Fibroblast of pulmonary artery (primary cell): ENCODE results near the gene APOL5.

ENCODE experiments used
- DNase-seq: peaks from one replicate; pipeline ENCODE4 v3.0.0-alpha.2; 2010; ENCODE audit warnings: low read depth
- H3K4me3 ChIP-seq: replicated peaks from 2 replicates; pipeline ENCODE4 v1.5.1; 2011; ENCODE audit warnings: low read depth, mild to moderate bottlenecking, control low read depth, low read length, moderate library complexity
- TF ChIP-seq, protein P1 (sequence below): IDR thresholded peaks from 2 replicates; pipeline ENCODE4 v1.5.1; 2011; ENCODE audit warnings: mild to moderate bottlenecking, control low read depth, low read length, inconsistent platforms; ENCODE audit errors: missing control alignments

APOL5 gene

DNA sequence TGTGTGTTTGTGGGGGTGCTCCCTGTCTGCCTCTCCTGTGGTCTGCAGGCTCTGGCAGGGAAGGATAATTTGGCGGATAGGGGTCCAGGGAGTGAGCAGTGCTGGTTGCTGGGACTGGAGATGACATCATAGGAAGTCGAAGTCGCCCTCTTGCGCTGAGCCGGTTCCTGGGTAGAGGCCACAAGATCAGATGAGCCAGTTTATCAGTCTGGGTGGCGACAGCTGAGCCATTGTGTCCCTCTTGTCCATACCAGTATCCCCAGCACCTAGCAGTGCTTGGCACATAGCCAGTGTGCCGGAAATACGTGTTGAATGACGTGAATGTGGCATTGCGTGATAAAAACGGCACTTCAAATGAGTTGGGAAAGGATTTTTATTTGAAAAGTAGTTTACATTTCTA lies 9.8 kb downstream of the APOL5 start:
- no peak overlapping the region for H3K4me3 ChIP-seq
- DNase-seq, result peak; percentile 81
- TF ChIP-seq, protein P1, sequence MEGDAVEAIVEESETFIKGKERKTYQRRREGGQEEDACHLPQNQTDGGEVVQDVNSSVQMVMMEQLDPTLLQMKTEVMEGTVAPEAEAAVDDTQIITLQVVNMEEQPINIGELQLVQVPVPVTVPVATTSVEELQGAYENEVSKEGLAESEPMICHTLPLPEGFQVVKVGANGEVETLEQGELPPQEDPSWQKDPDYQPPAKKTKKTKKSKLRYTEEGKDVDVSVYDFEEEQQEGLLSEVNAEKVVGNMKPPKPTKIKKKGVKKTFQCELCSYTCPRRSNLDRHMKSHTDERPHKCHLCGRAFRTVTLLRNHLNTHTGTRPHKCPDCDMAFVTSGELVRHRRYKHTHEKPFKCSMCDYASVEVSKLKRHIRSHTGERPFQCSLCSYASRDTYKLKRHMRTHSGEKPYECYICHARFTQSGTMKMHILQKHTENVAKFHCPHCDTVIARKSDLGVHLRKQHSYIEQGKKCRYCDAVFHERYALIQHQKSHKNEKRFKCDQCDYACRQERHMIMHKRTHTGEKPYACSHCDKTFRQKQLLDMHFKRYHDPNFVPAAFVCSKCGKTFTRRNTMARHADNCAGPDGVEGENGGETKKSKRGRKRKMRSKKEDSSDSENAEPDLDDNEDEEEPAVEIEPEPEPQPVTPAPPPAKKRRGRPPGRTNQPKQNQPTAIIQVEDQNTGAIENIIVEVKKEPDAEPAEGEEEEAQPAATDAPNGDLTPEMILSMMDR, result peak; percentile 6

DNA sequence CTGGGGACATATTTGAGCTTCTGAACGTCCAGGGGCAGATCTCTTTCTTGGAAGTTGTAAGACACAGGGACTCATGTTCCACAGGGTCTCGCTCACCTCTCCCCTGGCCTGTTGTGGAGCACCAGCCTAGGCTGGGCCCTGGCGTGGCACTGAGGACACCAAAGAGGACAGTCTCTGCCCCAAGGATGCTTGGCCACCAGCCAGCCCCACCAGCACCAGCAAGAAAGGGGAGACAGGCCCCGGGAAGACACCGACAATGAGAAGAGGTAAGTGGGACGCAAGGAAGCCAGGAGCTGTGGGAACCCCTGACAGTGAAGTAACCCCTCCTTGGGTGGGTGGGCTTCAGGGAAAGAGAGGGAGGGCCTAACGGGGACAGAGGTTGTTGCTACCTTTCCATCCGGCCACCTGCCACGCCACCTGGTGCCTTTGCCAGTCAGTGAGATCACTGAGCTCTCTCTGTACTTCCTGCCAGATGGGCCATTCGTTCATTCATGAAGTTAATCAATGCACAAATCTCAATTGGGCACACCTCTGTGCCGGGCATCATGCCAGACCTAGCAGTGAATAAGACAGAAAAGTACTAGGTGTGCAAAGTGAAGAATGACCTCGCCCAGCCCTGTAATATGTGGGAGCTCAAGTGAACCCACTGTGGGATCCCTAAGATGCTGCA lies 11.1 kb downstream of the APOL5 start:
- H3K4me3 ChIP-seq, result no peak overlapping the region
- TF ChIP-seq, protein P1, result no peak
- no peak for DNase-seq

DNA sequence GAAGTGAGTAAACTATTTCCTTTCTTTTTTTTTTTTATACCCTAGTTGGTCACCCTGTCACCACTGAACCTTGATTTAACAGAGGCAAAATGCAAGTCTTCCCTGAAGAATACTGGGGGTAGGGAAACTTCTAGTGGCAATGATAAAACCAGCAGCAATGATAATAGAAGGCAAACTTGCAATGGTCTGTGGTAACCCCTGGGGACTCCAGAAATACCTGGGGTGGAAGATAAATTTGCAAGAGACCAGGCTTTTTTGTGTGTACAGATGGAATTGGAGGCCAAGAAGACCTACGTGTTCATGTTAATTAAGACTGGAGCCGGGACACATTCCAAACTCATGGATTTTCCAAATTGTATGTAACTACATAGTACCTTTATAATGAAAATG lies 11.6 kb downstream of the APOL5 start:
- H3K4me3 ChIP-seq, result no peak overlapping the region
- no peak for DNase-seq
- TF ChIP-seq, protein P1, result no peak

DNA sequence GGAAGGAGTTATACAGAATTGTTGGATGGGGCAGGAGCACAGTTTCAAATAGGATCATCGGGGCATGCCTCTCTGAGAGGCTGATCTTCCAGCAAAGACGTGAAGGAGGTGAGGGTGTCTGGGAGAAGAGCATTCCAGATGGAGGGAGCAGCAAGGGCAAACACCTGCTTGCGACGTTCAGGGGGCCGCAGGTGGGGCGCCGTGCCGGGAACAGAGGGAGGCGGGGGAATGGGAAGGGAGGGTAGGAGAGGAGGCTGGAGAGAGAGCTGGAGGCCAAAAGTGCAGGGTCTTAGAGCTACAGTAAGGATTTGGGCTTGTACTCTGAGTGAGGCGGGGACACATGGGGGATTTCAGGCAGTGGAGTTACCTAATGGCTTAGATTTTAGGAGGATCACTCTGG lies 13.6 kb downstream of the APOL5 start:
- H3K4me3 ChIP-seq, result no peak overlapping the region
- DNase-seq, result no peak
- TF ChIP-seq, protein P1, result no peak

DNA sequence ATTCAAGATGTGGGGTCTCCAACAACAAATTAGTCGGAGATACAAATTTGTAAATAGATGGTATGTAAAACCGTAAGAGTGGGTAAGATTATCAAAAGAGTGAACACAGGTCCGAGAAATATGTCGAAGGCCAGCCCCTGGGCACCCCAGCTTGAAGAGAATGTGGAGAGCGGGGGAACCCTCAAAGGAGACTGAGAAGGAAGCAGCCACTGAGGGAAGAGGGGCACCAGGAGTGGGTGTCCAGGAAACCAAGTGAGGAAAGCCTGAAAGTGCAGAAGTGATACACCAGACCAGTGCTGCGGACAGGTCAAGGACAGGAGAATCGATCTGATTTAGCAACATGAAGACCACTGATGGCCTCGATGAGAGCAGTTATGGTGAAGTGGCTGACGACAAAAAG lies 14.4 kb downstream of the APOL5 start:
- TF ChIP-seq, protein P1, result no peak
- no peak overlapping the region for H3K4me3 ChIP-seq

DNA sequence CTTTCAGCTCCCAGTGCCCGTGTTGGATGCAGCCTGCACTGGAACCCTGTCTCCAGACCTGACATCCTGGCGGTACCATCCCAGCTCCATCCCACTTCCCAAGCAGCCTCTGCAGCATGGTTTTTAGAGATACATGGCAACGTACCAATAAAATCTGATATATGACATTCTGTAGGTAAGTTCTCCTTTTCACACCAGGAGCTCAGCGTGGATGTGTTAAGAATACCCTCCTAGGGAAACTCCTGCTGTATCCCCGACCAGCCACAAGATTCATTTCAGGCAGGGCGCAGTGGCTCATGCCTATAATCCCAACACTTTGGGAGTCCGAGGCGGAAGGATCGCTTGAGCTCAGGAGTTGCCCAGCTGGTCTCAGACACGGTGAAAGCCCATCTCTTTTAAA lies 15.4 kb downstream of the APOL5 start:
- TF ChIP-seq, protein P1, result no peak
- no peak overlapping the region for H3K4me3 ChIP-seq
- DNase-seq, result no peak

More for the DNA sequence above, 14.4 kb downstream of the APOL5 start:
- DNase-seq, result no peak

DNA sequence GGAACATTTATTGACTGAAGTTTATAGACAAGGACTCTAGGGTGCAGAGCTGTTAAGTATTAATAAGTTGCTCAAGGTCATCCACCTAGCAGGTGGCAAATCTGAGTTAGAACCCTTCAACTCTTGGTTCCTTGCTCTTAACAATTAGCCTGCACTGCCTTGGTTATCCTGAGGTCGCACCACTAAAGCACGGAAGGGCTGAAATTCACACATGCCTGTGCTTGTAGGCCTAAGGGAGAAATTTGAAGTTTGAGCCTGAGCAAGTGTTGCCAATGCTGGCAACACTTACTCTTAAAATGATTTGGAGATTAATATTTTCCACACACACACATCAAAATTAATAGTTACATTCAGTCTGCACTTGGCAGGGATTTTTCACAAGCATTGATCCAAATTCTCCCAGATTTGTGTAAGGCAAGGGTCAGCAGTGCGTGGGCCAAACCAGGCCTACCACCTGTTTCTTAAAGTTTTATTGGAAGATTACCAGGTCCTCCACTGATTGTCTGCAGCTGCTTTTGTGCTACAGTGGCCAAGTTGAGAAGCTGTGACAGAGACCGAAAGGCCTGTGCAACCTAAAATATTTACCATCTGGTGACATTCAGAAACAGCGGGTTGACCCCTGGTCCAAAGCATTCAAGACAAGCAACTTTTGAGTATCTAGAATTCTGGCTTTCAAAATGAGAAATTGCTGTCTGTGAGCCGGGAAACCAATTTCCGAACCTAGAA lies 16.3 kb downstream of the APOL5 start:
- DNase-seq, result no peak
- TF ChIP-seq, protein P1, result no peak
- no peak overlapping the region for H3K4me3 ChIP-seq
